ENCODE results near the gene C12orf56. TPM values are rescaled to one million over a fixed set of nuclear protein-coding genes. Genes with fewer than 3 reads are reported as not detected.

Gene C12orf56
- total and polyA plus RNA-seq, 5 experiments from 2014 or later: 0.08 TPM; not detected in 4

DNA sequence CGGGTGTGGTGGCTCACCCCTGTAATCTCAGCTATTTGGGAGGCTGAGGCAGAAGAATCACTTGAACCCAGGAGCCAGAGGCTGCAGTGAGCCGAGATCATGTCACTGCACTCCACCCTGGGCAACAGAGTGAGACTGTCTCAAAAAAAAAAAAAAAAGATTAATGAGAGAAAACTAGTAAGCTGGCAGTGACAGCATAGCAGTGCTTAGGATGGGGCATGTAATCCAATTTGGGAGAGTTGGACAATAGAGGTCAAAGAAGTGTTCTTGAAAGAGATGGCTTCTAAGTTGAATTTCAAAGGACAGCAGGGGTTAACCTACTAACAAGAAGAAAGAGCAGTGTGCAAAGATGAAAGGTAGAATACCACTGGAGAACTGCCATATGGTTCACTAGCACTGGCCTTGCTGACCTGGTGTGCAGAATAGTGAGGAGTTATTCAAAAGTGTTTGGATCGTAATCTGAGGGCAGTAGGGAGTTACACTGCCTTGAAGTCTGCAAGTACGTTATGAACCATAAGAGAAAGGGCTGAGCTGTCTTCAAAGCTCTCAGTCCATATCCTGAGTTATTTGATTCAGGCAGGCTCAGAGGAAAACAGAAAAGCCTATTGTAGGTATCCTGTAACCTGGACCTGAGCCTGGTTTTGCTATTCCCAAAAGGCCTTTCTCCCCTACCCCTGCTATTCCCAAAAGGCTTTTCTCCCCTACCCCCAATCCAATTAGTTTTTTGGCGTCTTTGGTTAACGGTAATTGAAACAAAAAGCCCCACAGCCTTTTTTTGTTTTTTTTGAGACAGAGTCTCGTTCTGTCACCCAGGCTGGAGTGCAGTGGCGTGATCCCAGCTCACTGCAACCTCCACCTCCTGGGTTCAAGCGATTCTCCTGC lies 17.0 kb upstream of the C12orf56 start:
- Mint-ChIP-seq H3K4me1 (peaks cover 7 to 33% (median 26%) of the 10 kb centered on the region in 4 donors), H3K27ac (peak overlapping the region in 2 of 10 donors; percentile 12 to 57), H3K4me3 (no peak overlapping the region), H3K36me3 (peaks cover 0 to 26% (median 8%) of the 10 kb centered on the region in 3 donors), H3K27me3 (no peaks in the 10 kb centered on the region), H3K9me3 (no peaks in the 10 kb centered on the region)
- DNase-seq: no peak
- POLR2A ChIA-PET: no interaction called here
- ATAC-seq: no peak

DNA sequence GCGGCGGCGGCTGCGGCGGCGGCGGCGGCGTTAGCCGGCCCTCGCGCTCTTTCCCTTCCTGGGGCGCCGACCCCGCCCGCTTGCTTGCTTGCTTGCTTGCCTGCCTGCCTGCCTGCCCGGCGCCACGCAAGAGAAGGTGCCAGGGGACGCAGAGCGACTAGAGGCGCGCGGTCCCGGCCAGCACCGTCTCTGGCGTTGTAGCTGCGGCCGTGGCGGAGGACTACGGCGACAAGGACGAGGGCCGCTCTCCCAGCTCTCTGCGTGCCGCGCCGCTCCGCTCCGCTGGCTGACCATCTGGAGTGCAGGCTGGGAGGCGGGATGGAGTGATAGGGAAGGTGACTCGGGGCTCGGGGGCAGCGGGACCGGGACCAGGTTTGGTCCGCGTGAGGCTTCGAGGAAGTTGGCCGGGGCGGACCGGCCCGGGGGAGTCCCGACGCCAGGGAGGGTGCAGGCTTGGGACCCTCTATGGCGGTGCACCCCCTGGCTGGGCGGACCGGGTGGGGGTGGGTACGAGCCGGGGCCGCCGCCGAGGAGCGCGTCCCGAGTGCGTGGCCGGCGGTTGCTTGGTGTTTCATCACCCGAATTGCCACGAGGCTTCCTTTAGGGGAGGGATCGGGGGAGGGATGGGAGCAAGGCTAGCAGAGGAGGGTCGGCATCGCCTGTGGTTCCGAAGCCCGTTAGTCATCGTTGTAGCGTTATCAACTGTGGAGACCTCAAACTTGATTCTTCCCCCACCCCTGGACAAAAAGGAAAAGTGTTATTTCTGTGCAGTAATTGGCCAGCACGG lies 14.1 kb upstream of the C12orf56 start:
- DNase-seq (peak in 8 of 10 donors; percentile 14 to 77 (median 24)), ATAC-seq (peak; percentile 0 to 17)
- Mint-ChIP-seq H3K36me3 (peaks cover 0 to under 1% (median 0%) of the 10 kb centered on the region in 3 donors), H3K9me3 (no peaks in the 10 kb centered on the region), H3K27me3 (no peaks in the 10 kb centered on the region), H3K4me1 (peaks cover 9 to 33% (median 25%) of the 10 kb centered on the region in 4 donors), H3K27ac (peak overlapping the region; percentile 86 to 97 (median 94)), H3K4me3 (peak overlapping the region; percentile 92 to 99 (median 95))
- POLR2A ChIA-PET: interaction anchor here (0.5 to 1.8 kb wide), 6 partner anchors 14 to 560 kb away, joined by 3 to 12 read pairs (median 4); partner anchors contain the start of genes C12orf56, KICS2 and SRGAP1

DNA sequence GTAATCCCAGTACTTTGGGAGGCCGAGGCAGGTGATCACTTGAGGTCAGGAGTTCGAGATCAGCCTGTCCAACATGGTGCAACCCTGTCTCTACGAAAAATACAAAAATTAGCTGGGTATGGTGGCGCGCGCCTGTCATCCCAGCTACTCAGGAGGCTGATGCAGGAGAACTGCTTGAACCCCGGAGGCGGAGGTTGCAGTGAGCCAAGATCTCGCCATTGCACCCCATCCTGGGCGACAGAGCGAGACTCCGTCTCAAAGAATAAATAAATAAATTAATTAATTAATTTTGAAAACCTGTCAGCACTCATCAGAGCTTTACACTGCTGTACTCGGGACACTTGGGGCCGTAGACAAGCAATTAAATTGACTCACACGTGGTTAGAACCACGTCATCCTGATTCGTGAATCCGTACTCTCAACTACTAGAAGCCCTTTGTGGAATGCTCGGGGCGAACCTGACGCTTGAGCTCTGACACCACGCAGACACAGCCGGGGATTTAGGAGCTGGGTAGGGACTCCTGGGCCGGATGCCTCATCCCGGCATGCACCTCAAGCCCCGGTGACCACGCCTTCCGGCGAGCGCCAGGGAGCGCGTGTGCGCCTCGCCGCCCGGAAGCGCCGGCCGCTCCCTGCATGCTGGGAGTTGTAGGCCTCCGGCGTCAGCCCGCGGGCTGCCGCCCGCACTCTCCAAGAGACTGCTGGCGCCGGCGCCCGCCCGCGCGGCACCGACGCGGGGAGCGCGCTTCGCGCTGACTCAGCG lies 13.3 kb upstream of the C12orf56 start, which contains the start of gene XPOT:
TSS of gene XPOT (plus strand) at position 686 of the 763 bp plus-strand sequence. CDS start 5,644 bp downstream, outside the sequence.
- DNase-seq (peak; percentile 83 to 94 (median 90)), ATAC-seq (peak; percentile 94 to 96)
- Mint-ChIP-seq H3K4me3 (peak within 1 kb of the TSS; percentile 92 to 99 (median 95)), H3K27me3 (peaks cover 0 to 3% (median 0%) of the 10 kb centered on the region in 5 donors), H3K36me3 (no peaks in the 10 kb centered on the region), H3K4me1 (peaks cover 9 to 33% (median 25%) of the 10 kb centered on the region in 4 donors), H3K9me3 (no peaks in the 10 kb centered on the region), H3K27ac (peak within 1 kb of the TSS; percentile 86 to 98 (median 96))
- POLR2A ChIA-PET: interaction anchor here (1.0 to 1.8 kb wide), 5 partner anchors 13 to 559 kb away, joined by 3 to 12 read pairs (median 4); partner anchors contain the start of genes C12orf56, KICS2 and SRGAP1

DNA sequence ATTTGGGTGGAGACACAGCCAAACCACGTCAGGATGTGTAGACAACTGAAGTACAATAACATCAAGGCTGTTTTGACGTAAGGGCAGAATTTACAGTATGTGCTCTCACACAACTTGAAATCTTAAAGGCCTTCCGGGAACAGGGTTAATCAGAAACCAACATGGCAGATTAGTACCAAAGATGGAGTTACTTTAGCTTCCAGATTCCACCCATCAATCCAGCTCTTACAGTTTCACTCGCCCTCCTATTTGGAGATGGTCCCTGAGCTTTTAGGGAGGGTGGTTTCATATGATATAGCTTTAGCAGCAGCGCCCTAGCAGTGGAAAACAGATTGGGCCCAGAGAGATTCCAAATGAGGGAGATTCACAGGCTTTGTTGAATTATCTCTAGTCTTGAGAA lies 11.6 kb upstream of the C12orf56 start:
- Mint-ChIP-seq H3K9me3 (no peaks in the 10 kb centered on the region), H3K4me3 (no peak overlapping the region), H3K27me3 (peaks cover 0 to 6% (median 0%) of the 10 kb centered on the region in 5 donors), H3K4me1 (peaks cover 7 to 27% (median 22%) of the 10 kb centered on the region in 4 donors), H3K36me3 (no peaks in the 10 kb centered on the region), H3K27ac (peak overlapping the region in 1 of 10 donors; percentile 70)
- no peak for ATAC-seq
- no peak for DNase-seq
- POLR2A ChIA-PET: interaction anchor here (0.7 kb wide), 1 partner anchor 272 kb away, joined by 3 read pairs; no protein-coding TSS in a partner anchor

DNA sequence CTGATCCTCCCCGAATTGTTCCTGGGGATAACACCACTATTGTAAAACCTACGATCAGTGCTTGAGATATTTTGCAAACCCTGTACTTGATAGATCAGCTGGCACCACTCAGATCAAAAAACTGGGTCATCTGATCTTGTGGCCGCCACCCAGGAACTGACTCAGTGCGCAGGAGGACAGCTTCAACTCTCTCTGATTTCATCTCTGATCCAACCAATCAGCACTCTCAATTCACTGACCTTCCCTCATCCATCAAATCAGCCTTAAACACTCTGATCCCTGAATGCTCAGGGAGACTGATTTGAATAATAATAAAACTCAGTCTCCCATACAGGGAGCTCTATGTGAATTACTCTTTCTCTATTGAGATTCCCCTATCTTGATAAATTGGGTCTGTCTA lies 9.5 kb upstream of the C12orf56 start:
- Mint-ChIP-seq H3K9me3 (no peaks in the 10 kb centered on the region), H3K36me3 (no peaks in the 10 kb centered on the region), H3K4me1 (peaks cover 4 to 11% (median 8%) of the 10 kb centered on the region in 4 donors), H3K27ac (peak overlapping the region in 1 of 10 donors; percentile 57), H3K4me3 (peak overlapping the region in 1 of 10 donors; percentile 15), H3K27me3 (peaks cover 0 to 8% (median 0%) of the 10 kb centered on the region in 5 donors)
- DNase-seq (no peak), ATAC-seq (no peak)
- POLR2A ChIA-PET: interaction anchor here (0.7 to 1.3 kb wide), 2 partner anchors 9 to 274 kb away, joined by 3 read pairs; partner anchors contain the start of gene C12orf56

DNA sequence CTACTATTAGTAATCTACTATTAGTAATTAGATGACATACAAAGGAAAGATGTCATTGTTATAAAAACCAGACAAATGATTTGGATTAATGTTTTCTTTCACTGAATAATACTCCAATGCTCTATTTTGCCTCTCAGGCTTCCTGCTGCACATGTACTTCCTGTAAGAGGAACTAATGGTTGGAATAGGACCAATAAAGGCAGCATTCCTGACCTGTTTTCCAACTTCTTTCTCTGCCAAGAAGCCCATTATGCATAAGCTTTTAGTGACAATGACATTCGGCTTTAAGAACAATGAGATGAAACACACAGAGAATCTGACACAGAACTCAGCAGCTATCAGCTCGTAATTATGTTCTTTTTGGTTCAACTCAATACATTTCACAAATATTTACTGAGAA lies 5.2 kb upstream of the C12orf56 start:
- ATAC-seq: no peak
- no peak for DNase-seq
- POLR2A ChIA-PET: no interaction called here
- no peak overlapping the region for H3K27ac Mint-ChIP-seq
- no peaks in the 10 kb centered on the region for H3K9me3 Mint-ChIP-seq
- H3K4me3 Mint-ChIP-seq: no peak overlapping the region
- H3K4me1 Mint-ChIP-seq: peaks cover 2 to 7% (median 7%) of the 10 kb centered on the region in 4 donors
- H3K36me3 Mint-ChIP-seq: no peaks in the 10 kb centered on the region
- H3K27me3 Mint-ChIP-seq: peaks cover 0 to 18% (median 1%) of the 10 kb centered on the region in 5 donors

DNA sequence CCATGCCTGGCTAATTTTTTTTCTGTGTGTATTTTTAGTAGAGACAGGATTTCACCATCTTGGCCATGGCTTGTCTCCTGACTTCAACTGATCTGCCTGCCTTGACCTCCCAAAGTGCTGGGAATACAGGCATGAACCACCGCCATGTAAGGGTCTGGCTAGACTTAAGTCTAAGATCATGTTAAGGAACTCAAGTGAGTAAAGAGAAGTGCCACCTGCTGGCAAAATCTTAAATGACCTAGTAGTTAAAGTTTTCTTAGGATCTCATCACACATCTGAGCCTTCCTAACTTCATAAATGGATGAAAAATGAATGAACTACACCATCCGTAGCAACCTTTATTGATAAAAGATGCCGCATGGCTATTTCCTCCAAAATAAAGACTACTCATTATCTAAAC lies 1.7 kb upstream of the C12orf56 start:
- peak overlapping the region in 5 of 10 donors; percentile 30 to 71 (median 49) for H3K4me3 Mint-ChIP-seq
- peaks cover 0 to 17% (median 1%) of the 10 kb centered on the region in 5 donors for H3K27me3 Mint-ChIP-seq
- peaks cover 2 to 12% (median 8%) of the 10 kb centered on the region in 4 donors for H3K4me1 Mint-ChIP-seq
- H3K27ac Mint-ChIP-seq: peak overlapping the region in 4 of 10 donors; percentile 13 to 65 (median 40)
- DNase-seq (peak in 3 of 10 donors; percentile 28 to 37 (median 33)), ATAC-seq (peak; percentile 41 to 62)
- POLR2A ChIA-PET: interaction anchor here (0.7 kb wide), 1 partner anchor 306 kb away, joined by 10 read pairs; no protein-coding TSS in a partner anchor
- no peaks in the 10 kb centered on the region for H3K9me3 Mint-ChIP-seq
- no peaks in the 10 kb centered on the region for H3K36me3 Mint-ChIP-seq

DNA sequence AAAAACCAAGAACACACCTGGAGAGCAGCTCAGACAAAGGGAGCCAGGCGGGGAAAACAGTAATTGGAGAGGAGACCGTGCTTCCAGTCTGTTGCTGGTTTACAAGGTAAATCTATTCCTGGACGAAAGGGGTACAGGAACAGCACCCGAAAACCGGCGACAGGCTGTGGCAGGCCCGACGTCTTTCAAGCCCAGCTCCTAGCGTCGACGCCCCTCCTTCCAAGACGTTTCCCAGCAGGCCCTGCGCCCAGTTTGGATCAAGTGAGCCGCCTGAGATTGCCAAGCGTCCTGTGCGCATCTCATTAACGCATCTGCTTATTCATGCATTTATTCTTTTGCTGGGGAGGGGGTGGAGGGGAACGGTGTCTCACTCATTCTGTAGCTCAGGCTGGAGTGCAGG lies 1.4 kb downstream of the C12orf56 start:
- Mint-ChIP-seq H3K4me1 (peaks cover 11 to 34% (median 30%) of the 10 kb centered on the region in 4 donors), H3K36me3 (no peaks in the 10 kb centered on the region), H3K27ac (no peak overlapping the region), H3K27me3 (peaks cover 0 to 15% (median 1%) of the 10 kb centered on the region in 5 donors), H3K4me3 (peak overlapping the region in 3 of 10 donors; percentile 24 to 57 (median 29)), H3K9me3 (no peaks in the 10 kb centered on the region)
- POLR2A ChIA-PET: interaction anchor here (0.6 kb wide), 1 partner anchor 21 kb away, joined by 4 read pairs; no protein-coding TSS in a partner anchor
- no peak for ATAC-seq
- DNase-seq: no peak

DNA sequence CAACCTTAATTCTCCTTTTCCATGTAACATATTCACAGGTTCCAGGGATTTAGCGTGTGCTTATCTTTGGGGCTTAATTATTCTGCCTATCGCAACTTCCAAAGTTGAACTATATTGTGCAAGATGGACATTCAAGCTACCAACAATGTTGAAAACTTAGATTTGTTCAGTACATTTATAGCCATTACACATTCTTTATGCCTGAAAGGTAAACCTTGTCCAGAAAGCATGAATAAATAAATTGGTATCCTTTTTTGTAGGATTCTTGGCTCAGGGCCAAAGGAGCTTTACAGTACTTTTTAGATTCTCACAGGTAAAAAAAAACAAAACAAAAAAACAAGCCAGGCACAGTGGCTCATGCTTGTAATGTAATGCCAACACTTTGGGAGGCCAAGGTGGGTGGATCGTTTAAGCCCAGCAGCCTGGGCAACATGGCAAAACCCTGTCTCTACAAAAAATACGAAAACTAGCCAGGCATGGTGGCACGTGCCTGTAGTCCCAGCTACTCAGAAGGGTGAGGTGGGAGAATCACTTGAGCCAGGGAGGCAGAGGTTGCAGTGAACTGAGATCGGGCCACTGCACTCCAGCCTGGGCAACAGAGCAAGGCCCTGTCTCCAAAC lies 3.3 kb downstream of the C12orf56 start:
- Mint-ChIP-seq H3K9me3 (no peaks in the 10 kb centered on the region), H3K4me1 (peaks cover 14 to 43% (median 36%) of the 10 kb centered on the region in 4 donors), H3K27ac (peak overlapping the region in 4 of 10 donors; percentile 43 to 67 (median 52)), H3K4me3 (no peak overlapping the region), H3K36me3 (no peaks in the 10 kb centered on the region), H3K27me3 (peaks cover 0 to 11% (median under 1%) of the 10 kb centered on the region in 5 donors)
- ATAC-seq (no peak), DNase-seq (no peak)
- POLR2A ChIA-PET: no interaction called here

DNA sequence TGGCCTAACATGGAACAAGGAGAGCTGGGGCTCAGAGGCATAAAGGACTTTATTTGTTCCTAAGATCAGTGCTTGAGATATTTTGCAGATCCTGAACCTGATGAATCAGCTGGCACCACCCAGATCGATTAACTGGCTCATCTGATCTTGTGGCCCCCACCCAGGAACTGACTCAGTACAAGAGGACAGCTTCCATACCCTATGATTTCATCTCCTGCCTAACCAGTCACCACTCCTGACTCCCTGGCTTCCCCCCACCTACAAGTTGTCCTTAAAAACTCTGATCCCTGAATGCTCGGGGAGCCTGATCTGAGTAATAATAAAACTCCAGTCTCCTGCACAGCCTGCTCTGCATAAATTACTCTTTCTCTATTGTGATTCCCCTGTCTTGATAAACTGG lies 5.1 kb downstream of the C12orf56 start:
- Mint-ChIP-seq H3K9me3 (peaks cover 0 to 13% (median 3%) of the 10 kb centered on the region in 9 donors), H3K4me3 (peak overlapping the region in 9 of 10 donors; percentile 30 to 71 (median 60)), H3K27ac (peak overlapping the region; percentile 37 to 93 (median 84)), H3K36me3 (peaks cover 0 to 13% (median 2%) of the 10 kb centered on the region in 3 donors), H3K4me1 (peaks cover 12 to 33% (median 28%) of the 10 kb centered on the region in 4 donors), H3K27me3 (peaks cover 0 to 3% (median 0%) of the 10 kb centered on the region in 5 donors)
- POLR2A ChIA-PET: interaction anchor here (0.7 to 0.8 kb wide), 2 partner anchors 19 to 359 kb away, joined by 4 read pairs; partner anchors contain the start of gene XPOT
- peak in 1 of 10 donors; percentile 13 for DNase-seq
- ATAC-seq: peak; percentile 13 to 22

DNA sequence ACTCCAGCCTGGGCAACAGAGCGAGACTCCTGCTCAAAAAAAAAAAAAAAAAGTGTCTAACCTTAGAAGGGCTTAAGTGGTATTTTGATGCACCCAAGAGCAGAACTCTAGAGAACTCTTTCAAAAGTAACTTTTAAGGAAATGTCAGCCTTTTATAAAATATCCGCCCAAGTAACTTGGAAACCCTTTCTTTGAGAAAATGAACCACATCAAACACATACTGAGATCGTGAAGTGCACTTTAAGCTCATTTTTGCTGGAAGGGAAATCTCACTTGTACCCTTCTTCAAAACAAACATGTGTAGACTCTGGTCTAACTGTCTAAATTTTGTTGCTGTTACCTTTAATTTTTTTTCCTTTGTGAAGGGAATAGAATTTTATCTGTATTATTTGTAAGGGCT lies 5.5 kb downstream of the C12orf56 start:
- Mint-ChIP-seq H3K4me1 (peaks cover 12 to 32% (median 28%) of the 10 kb centered on the region in 4 donors), H3K9me3 (peaks cover 0 to 17% (median 6%) of the 10 kb centered on the region in 9 donors), H3K4me3 (peak overlapping the region in 9 of 10 donors; percentile 30 to 71 (median 56)), H3K36me3 (peaks cover 0 to 16% (median 2%) of the 10 kb centered on the region in 3 donors), H3K27me3 (peaks cover 0 to 3% (median 0%) of the 10 kb centered on the region in 5 donors), H3K27ac (peak overlapping the region; percentile 49 to 93 (median 81))
- DNase-seq (peak in 3 of 10 donors; percentile 17 to 59 (median 59)), ATAC-seq (peak; percentile 78 to 87)
- POLR2A ChIA-PET: interaction anchor here (0.7 to 0.8 kb wide), 2 partner anchors 19 to 359 kb away, joined by 4 read pairs; partner anchors contain the start of gene XPOT
